HepG2 (cell line): ENCODE measurements around the gene ITM2A. TPM values are rescaled to one million over a fixed set of nuclear protein-coding genes. Genes with fewer than 3 reads are reported as not detected.

Source experiments
- ATAC-seq: fragments of 200-7000 bp; cut with Tn5 transposase; 3 replicates; pipeline ENCODE4 v1.9.1; 2020; ENCODE audit warnings: mild to moderate bottlenecking, moderate library complexity
- BruUV-seq: library from RNA; stranded (reverse); fragments of 400-500 nt; replicated peaks from 2 replicates; lab custom pipeline; 2021; lab: Mats Ljungman, UMichigan
- CTCF ChIA-PET: fragments of 300-600 bp; formaldehyde crosslinking; extraction: SDS; loops from one replicate; lab custom pipeline; 2021; ENCODE audit warnings: low total read pairs, inconsistent platforms, low intra/inter-chr PET ratio; lab: Yijun Ruan, JAX
- POLR2A ChIA-PET: fragments of 350-600 bp; sonication (Branson Sonifier 250); formaldehyde crosslinking; loops from one replicate; lab custom pipeline; 2020; ENCODE audit warnings: antibody characterized with exemption, inconsistent platforms; lab: Yijun Ruan, JAX
- DNase-seq: peaks from one replicate; pipeline ENCODE4 v3.0.0-alpha.2; 2015; ENCODE audit warnings: low spot score
- FAIRE-seq: peaks from 3 replicates; lab custom pipeline; 2011; peaks lifted over from hg19 to GRCh38; lab: Jason Lieb, UNC
- H2AFZ ChIP-seq: one replicate; pipeline ENCODE4 v1.6.1; 2011; ENCODE audit warnings: low read length, inconsistent platforms
- H3K27ac ChIP-seq: fragments of 300-600 bp; 3 replicates; pipeline ENCODE4 v1.8.0; 2011; ENCODE audit warnings: mixed run types, mild to moderate bottlenecking, mixed read lengths, low read length, inconsistent platforms; ENCODE audit not compliant: insufficient read depth; ENCODE audit errors: extremely low read length
- H3K27me3 ChIP-seq, 2 experiments: fragments of 200-600 bp in 1 of 2; 2 replicates in 1 of 2; 3 replicates in 1 of 2; pipeline versions ENCODE4 v1.6.0 to v1.8.0; 2011; ENCODE audit warnings: low read length in 2 of 2, mild to moderate bottlenecking in 2 of 2, moderate library complexity in 2 of 2, inconsistent platforms in 1 of 2; ENCODE audit not compliant: insufficient read depth in 2 of 2, control insufficient read depth in 1 of 2
- H3K36me3 ChIP-seq, 2 experiments: fragments of 200-600 bp in 1 of 2; replicated peaks in 1 of 2; 2 replicates in 1 of 2; 3 replicates in 1 of 2; pipeline versions ENCODE4 v1.5.1 to v1.8.0; 2011; ENCODE audit warnings: low read length in 2 of 2, inconsistent platforms in 1 of 2; ENCODE audit not compliant: insufficient read depth in 2 of 2, control insufficient read depth in 1 of 2
- H3K4me1 ChIP-seq: 2 replicates; pipeline ENCODE4 v1.5.1; 2012; ENCODE audit warnings: low read length, inconsistent platforms; ENCODE audit not compliant: insufficient read depth
- H3K4me2 ChIP-seq: 2 replicates; pipeline ENCODE4 v1.6.0; 2011; ENCODE audit warnings: low read depth, low read length, inconsistent platforms
- H3K4me3 ChIP-seq, 3 experiments: fragments of 200-600 bp in 1 of 3; sonication (generic), shearing (Covaris generic) in 1 of 3; replicated peaks in 1 of 3; 2 replicates each; pipeline ENCODE4 v1.5.1; 2011 to 2016; ENCODE audit warnings: low read length in 3 of 3, inconsistent platforms in 2 of 3, low read depth in 2 of 3, mild to moderate bottlenecking in 2 of 3, control low read depth in 1 of 3, mixed read lengths in 1 of 3; ENCODE audit not compliant: insufficient read depth in 1 of 3
- H3K79me2 ChIP-seq: one replicate; pipeline ENCODE4 v1.6.1; 2011; ENCODE audit warnings: low read length, inconsistent platforms; ENCODE audit not compliant: insufficient read depth
- H3K9ac ChIP-seq: 2 replicates; pipeline ENCODE4 v1.6.0; 2011; ENCODE audit warnings: mild to moderate bottlenecking, low read depth, low read length, inconsistent platforms; ENCODE audit not compliant: insufficient read depth
- H3K9me3 ChIP-seq: 2 replicates; pipeline ENCODE4 v1.5.1; 2012; ENCODE audit warnings: mild to moderate bottlenecking, low read length
- H4K20me1 ChIP-seq: 2 replicates; pipeline ENCODE4 v1.6.0; 2011; ENCODE audit warnings: inconsistent platforms, mild to moderate bottlenecking, low read length, moderate library complexity; ENCODE audit not compliant: insufficient read depth
- BCL6 ChIP-seq: IDR thresholded peaks from 2 replicates; pipeline ENCODE4 v1.6.1; 2016; ENCODE audit warnings: missing genetic modification reagents, missing compliant biosample characterization
- CSRNP1 ChIP-seq: sonication (generic); formaldehyde crosslinking; IDR thresholded peaks from 2 replicates; pipeline ENCODE4 v1.8.1; 2023; ENCODE audit warnings: mild to moderate bottlenecking, missing genetic modification reagents
- DR1 ChIP-seq: sonication (generic); formaldehyde crosslinking; IDR thresholded peaks from 2 replicates; pipeline ENCODE4 v1.8.0; 2021; ENCODE audit warnings: mild to moderate bottlenecking, missing genetic modification reagents, inconsistent platforms
- ELK4 ChIP-seq: sonication (generic); formaldehyde crosslinking; IDR thresholded peaks from 2 replicates; pipeline ENCODE4 v1.9.0; 2021; ENCODE audit warnings: missing genetic modification reagents, borderline replicate concordance
- FUBP1 ChIP-seq: sonication (generic); formaldehyde crosslinking; IDR thresholded peaks from 2 replicates; pipeline ENCODE4 v1.5.1; 2020; ENCODE audit warnings: missing genetic modification reagents, mild to moderate bottlenecking, borderline replicate concordance
- GRHL1 ChIP-seq: sonication (generic); formaldehyde crosslinking; conservative IDR thresholded peaks from 2 replicates; pipeline ENCODE4 v1.8.0; 2022; ENCODE audit warnings: missing genetic modification reagents
- RFX3 ChIP-seq: IDR thresholded peaks from 2 replicates; pipeline ENCODE4 v1.6.1; 2016; ENCODE audit warnings: missing biosample characterization, missing genetic modification reagents
- SALL2 ChIP-seq: sonication (generic); formaldehyde crosslinking; IDR thresholded peaks from 2 replicates; pipeline ENCODE4 v1.8.1; 2023; ENCODE audit warnings: mild to moderate bottlenecking, missing genetic modification reagents, inconsistent platforms
- TSC22D2 ChIP-seq: sonication (generic); formaldehyde crosslinking; IDR thresholded peaks from 2 replicates; pipeline ENCODE4 v1.5.1; 2020; ENCODE audit warnings: missing genetic modification reagents, mild to moderate bottlenecking, borderline replicate concordance
- YY1 ChIP-seq: IDR thresholded peaks from 2 replicates; pipeline ENCODE4 v1.6.1; 2011; ENCODE audit warnings: low read length, low read depth, moderate library complexity, mild to moderate bottlenecking; ENCODE audit not compliant: insufficient read depth, insufficient replicate concordance
- ZBTB39 ChIP-seq: sonication (generic); formaldehyde crosslinking; IDR thresholded peaks from 2 replicates; pipeline ENCODE4 v1.5.0; 2020; ENCODE audit warnings: missing genetic modification reagents
- ZNF326 ChIP-seq: sonication (generic); formaldehyde crosslinking; IDR thresholded peaks from 2 replicates; pipeline ENCODE4 v1.4.0; 2020; ENCODE audit warnings: missing genetic modification reagents, borderline replicate concordance
- ZNF619 ChIP-seq: sonication (generic); formaldehyde crosslinking; IDR thresholded peaks from 2 replicates; pipeline ENCODE4 v1.4.0; 2020; ENCODE audit warnings: mild to moderate bottlenecking, missing genetic modification reagents
- ZNF839 ChIP-seq: sonication (generic); formaldehyde crosslinking; IDR thresholded peaks from 2 replicates; pipeline ENCODE4 v1.4.0; 2020; ENCODE audit warnings: missing genetic modification reagents, mild to moderate bottlenecking, borderline replicate concordance
- WGBS: methylation state at CpG from one replicate; pipeline ENCODE4 v1.1.6; 2017; ENCODE audit warnings: low lambda C conversion rate; 5-methylcytosine and 5-hydroxymethylcytosine counted together
- in situ Hi-C: cut with HindIII; loops from 2 replicates; pipeline ENCODE4 v1.10.0; 2017; ENCODE audit warnings: low pct_unique_long_range_greater_than_20kb; ENCODE audit not compliant: extremely low pct_ligation_motif_present
- intact Hi-C: fragments of 100-400 bp; cut with micrococcal nuclease; formaldehyde crosslinking; loops from one replicate; pipeline ENCODE4 v1.10.0; 2022; ENCODE audit not compliant: unreplicated experiment
- polyA plus RNA-seq, 8 experiments: library from polyadenylated mRNA; depleted of rRNA in 3 of 8; stranded (reverse) in 7 of 8; unstranded in 1 of 8; fragments of >200 nt; fragmentation: Illumina TruSeq in 4 of 8; extraction: Trizol in 4 of 8; gene quantifications; 2 replicates each; pipeline versions ENCODE4 v1.2.1 to v1.2.3, GENCODE V29; 2011 to 2016; ENCODE audit warnings: low read depth in 4 of 8, missing spikeins in 1 of 8, mixed read lengths in 1 of 8; ENCODE audit not compliant: insufficient read depth in 1 of 8
- total RNA-seq, 5 experiments: library from RNA; depleted of rRNA; stranded (reverse); fragments of >200 nt; fragmentation: Illumina TruSeq; extraction: Trizol; gene quantifications; 2 replicates each; pipeline ENCODE4 v1.2.3, GENCODE V29; 2016; ENCODE audit warnings: low read depth in 1 of 5

The ITM2A gene
- total and polyA plus RNA-seq, 2 of the 13 experiments (the other 11 are each of a cell fraction or from before 2014, with no cell fraction given), result not detected

- TF ChIP-seq ZNF326 (CRISPR knock-in tag) (no peak), ELK4 (CRISPR knock-in tag) (no peak), BCL6 (no peak), DR1 (no peak), FUBP1 (CRISPR knock-in tag) (no peak), GRHL1 (CRISPR knock-in tag) (no peak)
These were observed 4.5 kb upstream of the ITM2A start (continued) for GRCh38 chrX:79371640-79372039.

- Histone ChIP-seq H3K36me3 (no peaks in the 10 kb centered on the region), H3K79me2 (no peaks in the 10 kb centered on the region), H3K4me1 (no peaks in the 10 kb centered on the region), H3K27me3 (no peaks in the 10 kb centered on the region), H3K9ac (no peak overlapping the region), H4K20me1 (no peaks in the 10 kb centered on the region), H3K4me2 (no peak overlapping the region), H3K27ac (no peak overlapping the region), H3K4me3 (no peak overlapping the region), H3K9me3 (no peaks in the 10 kb centered on the region), H2AFZ (no peak overlapping the region)
- CTCF ChIA-PET, result no interaction called here
- POLR2A ChIA-PET, result no interaction called here
- no TSS peak for BruUV-seq
- in situ Hi-C loops (no loop called here), intact Hi-C loops (no loop called here)
- 0% methylated on average over 1 of the region's 2 CpGs for WGBS
- no peak for FAIRE-seq
- no peak for DNase-seq
- ATAC-seq, result no peak
- no peak for TF ChIP-seq TSC22D2 (CRISPR knock-in tag)
- TF ChIP-seq ZNF839, result no peak
- no peak for TF ChIP-seq ZBTB39 (CRISPR knock-in tag)
- TF ChIP-seq CSRNP1 (CRISPR knock-in tag), result no peak
- no peak for TF ChIP-seq RFX3
- no peak for TF ChIP-seq SALL2
- no peak for TF ChIP-seq YY1
- no peak for TF ChIP-seq ZNF619 (CRISPR knock-in tag)
These were observed 4.0 kb upstream of the ITM2A start for GRCh38 chrX:79371101-79371500.
